Left colon (tissue), 2 donors: Measurements from ENCODE around the gene LIPC. TPM values are rescaled to one million over a fixed set of nuclear protein-coding genes. Genes with fewer than 3 reads are reported as not detected.
A peak's percentile ranks its signal among the peaks of the same experiment; 100 is the strongest.

Source experiments
- ATAC-seq: fragments of 200-7000 bp; cut with Tn5 transposase; one replicate; pipeline ENCODE4 v1.9.1; 2020; ENCODE audit warnings: mild to moderate bottlenecking, moderate library complexity
- DNase-seq, 2 donors: peaks; one replicate each; pipeline ENCODE4 v3.0.0-alpha.2; 2020
- intact Hi-C, 2 donors: fragments of 100-400 bp; cut with DNase I in 1 of 2; cut with micrococcal nuclease in 1 of 2; formaldehyde crosslinking; loops; one replicate each; pipeline versions ENCODE4 v1.11.2 to v1.14.0; 2022; cut with DNase I, micrococcal nuclease
- total RNA-seq, 2 donors: library from RNA; stranded (reverse); fragmentation: NEBNext Ultra II Directional; extraction: Animal tissue kit (Norgen Biotek cat#: 25700); gene quantifications; one replicate each; pipeline ENCODE4 v1.2.1, GENCODE V29; 2021
- donor health status: DM: no; HTN: no; CAD: no.
- donor health status: DM: yes; HTN: yes; CAD: no.

The LIPC gene
- total RNA-seq, 2 donors from 2014 or later = 3.0 to 6.0 TPM

- intact Hi-C loops = no loop called here
- DNase-seq = no peak
- no peak for ATAC-seq
Observed at GRCh38 chr15:58427987-58428386, 3.8 kb upstream of the LIPC start.

DNA sequence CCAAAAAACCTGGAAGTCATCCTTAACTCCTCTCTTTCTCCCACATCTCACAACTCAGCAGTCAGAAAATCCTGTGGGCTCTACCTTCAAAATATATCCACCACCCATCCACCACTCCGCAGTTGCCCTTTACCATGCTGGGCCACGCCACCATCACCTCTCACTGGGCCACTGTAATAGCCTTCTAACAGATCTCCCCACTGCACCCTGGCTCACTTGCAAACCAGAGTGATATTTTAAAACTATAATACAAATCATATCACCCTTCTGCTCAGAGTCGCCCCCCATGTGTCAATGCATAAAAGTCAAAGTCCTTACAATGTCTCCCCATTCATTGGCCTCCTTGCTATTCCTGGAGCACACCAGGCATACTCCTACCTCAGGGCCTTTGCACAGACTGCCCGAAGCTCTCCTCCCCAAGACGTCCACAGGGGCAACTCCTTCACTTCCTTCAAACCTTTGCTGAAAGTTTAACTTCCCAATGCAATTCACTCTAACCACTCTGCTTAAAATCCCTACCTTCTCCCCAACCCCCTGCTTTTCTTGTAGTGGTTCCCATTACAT, 1.5 kb upstream of the LIPC start:
- no peak for DNase-seq
- intact Hi-C loops = no loop called here
- no peak for ATAC-seq

DNA sequence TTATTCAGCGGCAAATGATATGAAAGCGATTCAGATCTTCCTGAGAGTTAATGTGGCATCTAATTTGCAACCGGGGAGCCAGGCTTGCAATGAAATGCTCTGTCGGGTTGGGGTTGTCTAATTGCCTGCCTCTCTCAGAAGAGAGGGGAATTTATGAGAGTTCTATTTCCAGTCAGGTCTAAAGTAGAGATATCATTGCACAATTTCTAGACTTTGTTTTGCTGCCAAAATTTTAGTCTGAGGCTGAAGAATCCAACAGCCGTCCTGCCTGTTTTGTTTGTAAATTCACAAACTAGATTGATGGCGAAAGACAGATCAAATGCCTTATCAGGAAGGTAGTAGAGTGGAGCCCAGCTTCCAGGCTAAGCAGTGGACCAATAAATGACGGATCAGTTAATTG, 610 bp downstream of the LIPC start:
- ATAC-seq = no peak
- DNase-seq = no peak
- intact Hi-C loops = no loop called here

- no peak for ATAC-seq
- intact Hi-C loops = no loop called here
- no peak for DNase-seq
Observed at GRCh38 chr15:58433597-58434333, 2.0 kb downstream of the LIPC start.

GRCh38 chr15:58434334-58434875, 2.6 kb downstream of the LIPC start:
- DNase-seq = no peak
- ATAC-seq = no peak
- intact Hi-C loops = no loop called here

DNA sequence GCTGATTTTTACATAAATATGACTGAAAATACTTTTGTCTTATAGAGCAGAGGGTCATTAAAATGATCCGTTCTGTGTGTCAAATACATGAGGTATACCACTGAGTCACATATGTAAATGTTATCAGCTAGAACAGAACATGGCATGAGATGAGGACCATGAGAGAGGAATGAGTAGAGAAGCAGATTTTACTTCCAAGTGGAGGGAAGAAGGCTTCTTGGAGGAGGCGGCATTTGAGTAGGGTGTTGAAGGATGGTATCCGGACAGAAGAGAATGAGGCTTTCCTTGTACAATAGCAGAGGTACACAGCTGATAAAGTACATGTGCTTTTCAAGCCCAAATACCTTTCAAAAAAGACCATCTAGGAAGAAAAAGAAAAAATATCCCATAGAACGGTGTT, 4.8 kb downstream of the LIPC start:
- intact Hi-C loops = no loop called here
- ATAC-seq (no peak), DNase-seq (no peak)

- no peak for ATAC-seq
- intact Hi-C loops = no loop called here
- DNase-seq = no peak
Observed at GRCh38 chr15:58437531-58438105, 5.8 kb downstream of the LIPC start.

GRCh38 chr15:58438111-58438510, 6.3 kb downstream of the LIPC start:
- DNase-seq (no peak), ATAC-seq (no peak)
- intact Hi-C loops = no loop called here

- intact Hi-C loops = no loop called here
- DNase-seq = peak in 1 of 2 donors; percentile 58
- ATAC-seq = peak; percentile 53
Observed at GRCh38 chr15:58438956-58439355, 7.2 kb downstream of the LIPC start.

- intact Hi-C loops = no loop called here
- DNase-seq (no peak), ATAC-seq (peak; percentile 68)
Observed at GRCh38 chr15:58440158-58440910, 8.5 kb downstream of the LIPC start.

DNA sequence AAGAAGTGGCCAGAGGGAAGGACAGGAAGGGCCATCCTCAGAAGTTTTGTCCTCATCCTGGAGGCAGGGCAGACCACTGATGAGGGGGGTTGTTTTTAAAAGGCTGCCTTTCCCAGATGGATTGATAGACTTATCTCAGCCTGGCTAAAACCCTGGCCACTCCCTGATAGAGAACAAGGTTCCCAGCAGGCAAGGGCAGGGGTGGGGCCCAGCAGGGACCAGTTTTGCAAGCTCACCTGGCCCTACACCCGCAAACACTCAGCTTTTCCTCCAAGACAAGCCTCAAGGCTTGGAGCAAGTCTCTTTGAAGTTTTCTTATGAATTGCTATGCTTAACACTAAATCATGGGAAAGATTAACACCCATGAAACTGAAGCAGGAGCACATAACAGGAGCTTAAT, 9.1 kb downstream of the LIPC start:
- ATAC-seq (peak; percentile 90), DNase-seq (peak; percentile 76 to 84)
- intact Hi-C loops = no loop called here

GRCh38 chr15:58441376-58442070, 9.7 kb downstream of the LIPC start:
- ATAC-seq (no peak), DNase-seq (no peak)
- intact Hi-C loops = no loop called here

DNA sequence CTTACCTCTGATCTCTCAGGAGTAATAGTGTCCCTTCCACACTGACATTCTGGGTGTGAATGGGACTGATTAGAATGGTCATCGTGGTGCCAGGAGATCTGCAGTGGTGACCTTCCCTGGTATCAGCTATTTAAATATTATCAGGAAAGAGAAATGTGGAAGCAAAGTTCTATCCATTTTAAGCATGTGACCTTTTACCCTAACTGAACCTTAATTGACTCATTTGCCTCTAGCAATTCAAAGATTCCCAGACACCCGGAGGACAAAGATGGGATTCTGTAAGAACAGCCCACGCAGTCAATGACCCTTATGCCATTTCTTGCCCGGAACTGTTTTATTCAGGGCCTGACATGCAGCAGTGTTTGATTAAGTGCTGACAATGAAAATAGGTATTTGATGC, 10.3 kb downstream of the LIPC start:
- no peak for DNase-seq
- ATAC-seq = peak; percentile 16
- intact Hi-C loops = no loop called here

DNA sequence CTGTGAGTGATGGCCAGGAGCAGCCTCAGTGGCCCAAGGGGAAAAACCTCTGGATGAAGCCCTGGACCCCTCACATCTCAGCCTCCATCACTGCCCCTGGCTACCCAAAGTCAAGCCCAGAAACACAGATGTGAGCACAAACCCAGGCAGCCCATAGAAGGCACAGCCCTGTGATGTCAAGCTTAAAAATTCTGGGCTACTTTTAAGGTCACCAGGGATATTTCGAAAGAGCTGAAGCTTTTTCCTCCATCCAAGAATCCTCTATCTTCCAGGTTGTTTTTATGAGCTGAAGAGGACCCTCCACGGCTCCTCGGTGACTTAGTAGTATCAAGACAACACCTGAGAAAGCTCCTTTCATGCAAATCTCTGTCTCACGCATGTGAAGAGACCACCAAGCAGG, 11.5 kb downstream of the LIPC start:
- ATAC-seq = no peak
- no peak for DNase-seq
- intact Hi-C loops = no loop called here

DNA sequence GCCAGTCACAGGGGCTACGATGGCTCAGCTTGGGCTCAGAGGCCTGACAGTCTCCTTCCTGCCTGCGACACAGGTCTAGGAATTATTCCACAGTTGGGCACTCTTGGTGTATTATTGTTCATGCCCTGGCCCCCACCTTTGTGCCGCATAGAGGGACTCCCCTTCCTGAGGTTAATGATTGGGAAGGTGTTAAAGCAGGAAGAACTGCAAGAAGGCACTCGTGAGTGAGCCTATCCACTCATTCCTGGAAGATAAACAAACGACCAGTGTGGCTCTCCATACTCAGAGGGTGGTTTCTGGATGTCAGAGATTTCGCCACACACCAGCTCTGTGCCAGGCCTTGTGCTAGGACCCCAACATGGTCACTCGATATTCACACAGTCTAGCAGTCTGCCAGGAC, 12.3 kb downstream of the LIPC start:
- ATAC-seq (no peak), DNase-seq (no peak)
- intact Hi-C loops = no loop called here

DNA sequence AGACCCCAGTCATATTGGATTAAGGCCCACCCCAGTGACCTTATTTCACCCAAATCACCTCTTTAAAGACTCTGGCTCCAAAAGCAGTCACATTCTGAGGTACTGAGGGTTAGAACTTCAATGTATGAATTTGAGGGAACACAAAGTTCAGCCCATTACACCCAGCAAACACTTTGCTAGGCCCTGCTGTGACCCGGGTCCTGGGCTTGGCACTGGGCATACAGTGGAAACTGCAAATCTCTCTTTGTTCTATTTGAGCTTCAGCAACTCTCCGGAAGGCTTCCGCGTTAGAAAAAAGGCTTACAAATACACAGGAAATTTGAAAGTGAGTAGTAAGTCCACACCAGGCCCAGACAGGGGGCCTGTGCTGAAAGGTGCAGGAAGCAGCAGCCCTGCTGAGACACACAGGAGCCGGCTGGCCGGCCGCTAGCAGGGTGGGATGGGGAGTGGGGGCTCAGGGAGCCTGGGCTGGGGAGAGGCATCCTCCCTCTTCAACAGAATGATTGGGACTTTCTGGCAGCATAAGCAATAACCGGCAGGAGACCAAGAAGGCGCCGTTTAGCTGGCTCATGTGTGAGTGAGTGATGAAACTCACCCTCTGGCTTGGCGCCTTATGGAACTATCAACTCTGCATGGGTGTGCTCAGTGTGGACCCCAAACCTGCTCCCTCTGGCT, 13.0 kb downstream of the LIPC start:
- intact Hi-C loops = no loop called here
- no peak for DNase-seq
- no peak for ATAC-seq

DNA sequence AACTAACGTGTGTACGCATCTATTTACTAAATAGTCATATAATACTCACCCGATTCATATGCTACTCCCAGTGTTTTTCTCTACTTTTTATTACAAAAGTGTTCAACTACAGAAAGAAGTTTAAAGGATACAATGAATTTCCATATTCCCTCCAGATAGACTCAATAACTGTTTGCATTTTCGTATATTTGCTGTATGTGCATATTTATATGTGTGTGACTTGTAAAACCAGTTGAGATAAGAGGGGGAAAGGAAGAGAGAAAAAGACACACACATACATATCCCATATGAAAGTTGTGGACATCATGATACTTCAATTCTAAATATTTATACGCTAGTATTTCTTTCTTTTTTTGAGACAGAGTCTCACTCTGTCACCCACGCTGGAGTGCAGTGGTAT, 14.1 kb downstream of the LIPC start:
- intact Hi-C loops = no loop called here
- no peak for DNase-seq
- ATAC-seq = no peak

- intact Hi-C loops = no loop called here
- ATAC-seq = no peak
- DNase-seq = no peak
Observed at GRCh38 chr15:58446521-58446920, 14.7 kb downstream of the LIPC start.
